ENCODE measurements around the gene NPL.

DNA sequence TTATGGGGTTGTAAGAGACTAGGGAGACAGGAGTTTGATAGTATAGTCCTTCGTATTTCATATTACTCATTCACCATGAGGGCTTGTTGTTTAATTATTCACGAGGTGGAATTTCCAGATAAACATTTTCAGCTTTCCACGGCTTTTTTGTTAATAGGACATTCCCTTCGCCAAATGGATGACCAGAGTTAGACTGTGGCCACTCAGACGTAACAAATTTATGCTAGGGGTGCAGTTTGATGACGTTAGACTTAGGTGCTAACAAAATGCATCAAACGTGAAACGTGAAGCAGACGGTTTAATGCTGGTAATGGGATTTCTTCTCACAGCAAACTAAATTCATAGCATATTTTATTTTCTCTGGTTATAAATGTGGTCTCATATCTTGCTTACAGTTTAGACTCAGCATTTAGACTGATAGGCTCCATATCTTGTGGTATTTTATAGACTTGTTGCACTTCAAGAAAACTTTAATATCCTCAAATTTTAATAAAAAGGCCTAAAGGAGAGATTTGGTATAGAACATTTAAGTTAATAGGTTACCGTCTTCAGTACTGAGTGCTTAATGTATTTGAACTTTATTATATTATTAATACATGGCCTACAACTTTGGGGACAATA, 51.9 kb downstream of the NPL start:
- TF ChIP-seq CTCF (IDR thresholded peaks at IDR 0.05 in 8 of 11, conservative IDR thresholded peaks at IDR 0.05 in 3 of 11) (no peak), POLR2A (IDR thresholded peaks at IDR 0.05) (no peak)

Measured in spleen (tissue), 7 donors.